HL-60 (cell line): ENCODE data around the gene DUSP21.

ENCODE experiments used
- CTCF ChIP-seq: IDR thresholded peaks from one replicate; pipeline ENCODE4 v1.5.1; 2011; ENCODE audit warnings: low read length, control low read depth, inconsistent platforms; ENCODE audit not compliant: insufficient read depth
- POLR2AphosphoS5 ChIP-seq: IDR thresholded peaks from 2 replicates; pipeline ENCODE4 v1.6.1; 2012; ENCODE audit warnings: low read depth
- REST ChIP-seq: IDR thresholded peaks from 2 replicates; pipeline ENCODE4 v1.6.1; 2012; ENCODE audit warnings: low read depth; ENCODE audit not compliant: insufficient replicate concordance

- no peak for TF ChIP-seq REST
- no peak for TF ChIP-seq CTCF
- TF ChIP-seq POLR2AphosphoS5, result no peak
Observed at GRCh38 chrX:44829832-44830231, 14.0 kb upstream of the DUSP21 start.
